ENCODE results near the gene DDX4.

DNA sequence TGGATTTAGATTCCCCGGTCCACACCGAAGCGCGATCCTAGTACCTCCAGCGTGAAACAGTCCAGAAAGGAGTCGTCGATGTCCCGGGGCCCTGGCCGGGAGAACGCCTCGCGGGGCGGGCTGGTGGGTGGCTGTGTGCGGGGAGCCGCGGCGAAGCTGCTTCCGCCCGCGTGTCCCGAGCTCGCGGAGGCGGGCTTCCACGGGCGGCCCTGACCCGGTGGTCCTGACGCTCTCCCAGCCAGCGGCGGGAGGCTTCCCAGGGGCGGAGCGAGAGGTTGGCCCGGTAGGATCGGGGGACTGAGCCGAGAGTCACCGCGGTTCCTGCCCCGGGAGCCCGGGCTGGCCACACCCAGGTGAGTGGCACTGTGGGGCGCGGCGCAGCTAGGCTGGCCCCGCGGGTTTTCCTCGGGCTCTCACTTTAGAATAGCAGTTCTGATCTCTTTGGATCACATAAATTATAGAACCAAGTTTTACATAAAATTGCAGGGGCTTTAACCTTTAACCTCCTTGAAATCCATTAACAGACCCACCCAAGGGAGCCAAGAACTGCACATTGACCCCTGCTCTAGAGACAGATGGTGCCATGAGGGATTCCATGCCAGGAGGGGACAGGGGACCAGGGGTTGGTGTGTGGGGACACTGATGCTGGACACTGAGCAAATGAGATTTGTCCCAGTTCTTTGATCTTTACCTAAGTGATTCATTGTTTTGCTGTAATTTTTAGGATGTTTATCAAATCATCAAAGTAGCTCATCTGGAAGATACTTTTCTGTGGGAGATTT is 84.1 kb downstream of the DDX4 start:
- no peak for TF ChIP-seq POLR2A (IDR thresholded peaks at IDR 0.05)
- TF ChIP-seq, protein P1, sequence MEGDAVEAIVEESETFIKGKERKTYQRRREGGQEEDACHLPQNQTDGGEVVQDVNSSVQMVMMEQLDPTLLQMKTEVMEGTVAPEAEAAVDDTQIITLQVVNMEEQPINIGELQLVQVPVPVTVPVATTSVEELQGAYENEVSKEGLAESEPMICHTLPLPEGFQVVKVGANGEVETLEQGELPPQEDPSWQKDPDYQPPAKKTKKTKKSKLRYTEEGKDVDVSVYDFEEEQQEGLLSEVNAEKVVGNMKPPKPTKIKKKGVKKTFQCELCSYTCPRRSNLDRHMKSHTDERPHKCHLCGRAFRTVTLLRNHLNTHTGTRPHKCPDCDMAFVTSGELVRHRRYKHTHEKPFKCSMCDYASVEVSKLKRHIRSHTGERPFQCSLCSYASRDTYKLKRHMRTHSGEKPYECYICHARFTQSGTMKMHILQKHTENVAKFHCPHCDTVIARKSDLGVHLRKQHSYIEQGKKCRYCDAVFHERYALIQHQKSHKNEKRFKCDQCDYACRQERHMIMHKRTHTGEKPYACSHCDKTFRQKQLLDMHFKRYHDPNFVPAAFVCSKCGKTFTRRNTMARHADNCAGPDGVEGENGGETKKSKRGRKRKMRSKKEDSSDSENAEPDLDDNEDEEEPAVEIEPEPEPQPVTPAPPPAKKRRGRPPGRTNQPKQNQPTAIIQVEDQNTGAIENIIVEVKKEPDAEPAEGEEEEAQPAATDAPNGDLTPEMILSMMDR (IDR thresholded peaks at IDR 0.05): no peak
- TF ChIP-seq POLR2AphosphoS5 (IDR thresholded peaks at IDR 0.05): no peak
